ENCODE results near the gene DNAJC30. TPM values are rescaled to one million over a fixed set of nuclear protein-coding genes. Genes with fewer than 3 reads are reported as not detected.
"Not testable (repeated sequence)": the region's sequence is repeated elsewhere in the genome, so short reads cannot be mapped to it uniquely, and the experiment has no call there.

The DNAJC30 gene
- total RNA-seq, 6 experiments from 2014 or later = 5.4 to 8.8 (median 7.0) TPM

DNA sequence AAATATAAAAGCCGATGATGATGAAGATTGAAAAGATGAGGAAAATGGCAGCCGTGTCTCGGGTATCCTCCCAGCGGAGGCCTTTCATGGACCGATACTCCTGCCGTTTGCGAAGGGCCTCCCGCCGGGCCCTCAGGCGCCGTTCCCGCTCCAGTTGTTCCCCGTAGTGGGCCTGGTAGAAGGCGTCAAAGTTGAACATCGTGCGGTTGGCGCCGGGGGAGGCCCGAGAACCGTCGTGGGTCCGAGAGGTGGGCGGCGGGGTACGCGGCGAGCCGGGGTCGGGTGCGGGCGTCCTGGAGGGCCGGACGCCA is 553 bp downstream of the DNAJC30 start:
- no peak for TF ChIP-seq CTCF (IDR thresholded peaks at IDR 0.05)
- TF ChIP-seq POLR2A (IDR thresholded peaks at IDR 0.05) = no peak
- peak overlapping the region; percentile 25 to 73 (median 31) for H3K27ac ChIP-seq
- peaks cover 0 to 6% (median 2%) of the 10 kb centered on the region in 4 donors for H3K36me3 ChIP-seq
- DNase-seq = no peak
- no peaks in the 10 kb centered on the region for H3K27me3 ChIP-seq
- H3K4me3 ChIP-seq = peak overlapping the region; percentile 71 to 99 (median 74)
- intact Hi-C loops (cut with DNase I) = no loop called here
- H3K9me3 ChIP-seq = no peaks in the 10 kb centered on the region
- peaks cover 0 to 29% (median 12%) of the 10 kb centered on the region in 4 donors for H3K4me1 ChIP-seq
- WGBS (ENCODE audit: insufficient coverage, low coverage, low lambda C conversion rate, missing lambda C conversion rate) = 0% methylated on average over 6 of the region's 33 CpGs
- ATAC-seq = peak in 1 of 4 donors; percentile 3

- ATAC-seq (no peak), DNase-seq (no peak)
- 76% methylated on average over 8 of the region's 8 CpGs for WGBS (ENCODE audit: insufficient coverage, low coverage, low lambda C conversion rate, missing lambda C conversion rate)
- no peaks in the 10 kb centered on the region for H3K9me3 ChIP-seq
- H3K4me3 ChIP-seq = no peak overlapping the region
- no peaks in the 10 kb centered on the region for H3K27me3 ChIP-seq
- TF ChIP-seq CTCF (IDR thresholded peaks at IDR 0.05) (no peak), POLR2A (IDR thresholded peaks at IDR 0.05) (no peak)
- H3K4me1 ChIP-seq = peaks cover 0 to 29% (median 12%) of the 10 kb centered on the region in 4 donors
- intact Hi-C loops (cut with DNase I) = no loop called here
- H3K27ac ChIP-seq = no peak overlapping the region
- H3K36me3 ChIP-seq = no peaks in the 10 kb centered on the region
Observed at GRCh38 chr7:73681031-73681430, 2.2 kb downstream of the DNAJC30 start.

- Histone ChIP-seq H3K4me1 (peaks cover 0 to 29% (median 12%) of the 10 kb centered on the region in 4 donors), H3K9me3 (no peaks in the 10 kb centered on the region), H3K4me3 (no peak overlapping the region), H3K36me3 (no peaks in the 10 kb centered on the region), H3K27ac (no peak overlapping the region), H3K27me3 (no peaks in the 10 kb centered on the region)
- WGBS (ENCODE audit: insufficient coverage, low coverage, low lambda C conversion rate, missing lambda C conversion rate) = 87% methylated on average over 3 of the region's 7 CpGs
- ATAC-seq (no peak), DNase-seq (no peak)
- TF ChIP-seq POLR2A (IDR thresholded peaks at IDR 0.05) (no peak), CTCF (IDR thresholded peaks at IDR 0.05) (no peak)
- intact Hi-C loops (cut with DNase I) = no loop called here
Observed at GRCh38 chr7:73680501-73680900, 2.8 kb downstream of the DNAJC30 start.

DNA sequence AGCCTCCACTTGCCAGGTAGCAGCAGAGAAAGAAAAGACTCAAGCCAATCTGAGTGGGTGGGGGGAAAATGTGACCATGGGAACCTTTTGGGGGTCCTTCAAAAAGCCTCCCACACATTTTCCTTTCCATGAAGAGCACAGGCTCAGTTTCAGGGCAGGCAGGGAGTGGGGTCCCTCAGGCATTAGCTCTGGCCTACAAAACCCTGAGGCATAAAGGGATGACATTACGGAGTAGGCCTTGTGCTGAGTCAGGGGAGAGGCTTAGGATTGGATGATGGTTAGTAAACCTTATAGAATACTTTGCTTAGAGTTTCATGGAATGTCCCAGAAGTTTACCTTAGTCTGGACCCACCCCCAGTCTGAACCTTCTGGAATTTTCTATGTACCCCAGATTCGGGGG is 3.5 kb downstream of the DNAJC30 start:
- TF ChIP-seq CTCF (IDR thresholded peaks at IDR 0.05) (no peak), POLR2A (IDR thresholded peaks at IDR 0.05) (no peak)
- intact Hi-C loops (cut with DNase I) = loop anchor here in 1 of 2 donors (10.0 kb wide), 2 partner anchors 45 to 75 kb away; no protein-coding TSS in a partner anchor
- ATAC-seq = no peak
- no peaks in the 10 kb centered on the region for H3K36me3 ChIP-seq
- H3K27ac ChIP-seq = no peak overlapping the region
- no peaks in the 10 kb centered on the region for H3K9me3 ChIP-seq
- H3K4me1 ChIP-seq = peaks cover 0 to 29% (median 12%) of the 10 kb centered on the region in 4 donors
- WGBS (ENCODE audit: insufficient coverage, low coverage, low lambda C conversion rate, missing lambda C conversion rate) = 70% methylated on average over 2 of the region's 2 CpGs
- no peak overlapping the region for H3K4me3 ChIP-seq
- DNase-seq = no peak
- no peaks in the 10 kb centered on the region for H3K27me3 ChIP-seq

GRCh38 chr7:73678862-73679261 is 4.4 kb downstream of the DNAJC30 start:
- Histone ChIP-seq H3K27me3 (no peaks in the 10 kb centered on the region), H3K27ac (no peak overlapping the region), H3K4me1 (peaks cover 0 to 26% (median 12%) of the 10 kb centered on the region in 4 donors), H3K4me3 (no peak overlapping the region), H3K9me3 (no peaks in the 10 kb centered on the region), H3K36me3 (no peaks in the 10 kb centered on the region)
- WGBS (ENCODE audit: insufficient coverage, low coverage, low lambda C conversion rate, missing lambda C conversion rate) = 45% methylated on average over 4 of the region's 6 CpGs
- intact Hi-C loops (cut with DNase I) = loop anchor here in 1 of 2 donors (10.0 kb wide), 2 partner anchors 46 to 74 kb away; no protein-coding TSS in a partner anchor
- DNase-seq (no peak), ATAC-seq (no peak)
- TF ChIP-seq CTCF (IDR thresholded peaks at IDR 0.05) = no peak
- no peak for TF ChIP-seq POLR2A (IDR thresholded peaks at IDR 0.05)

DNA sequence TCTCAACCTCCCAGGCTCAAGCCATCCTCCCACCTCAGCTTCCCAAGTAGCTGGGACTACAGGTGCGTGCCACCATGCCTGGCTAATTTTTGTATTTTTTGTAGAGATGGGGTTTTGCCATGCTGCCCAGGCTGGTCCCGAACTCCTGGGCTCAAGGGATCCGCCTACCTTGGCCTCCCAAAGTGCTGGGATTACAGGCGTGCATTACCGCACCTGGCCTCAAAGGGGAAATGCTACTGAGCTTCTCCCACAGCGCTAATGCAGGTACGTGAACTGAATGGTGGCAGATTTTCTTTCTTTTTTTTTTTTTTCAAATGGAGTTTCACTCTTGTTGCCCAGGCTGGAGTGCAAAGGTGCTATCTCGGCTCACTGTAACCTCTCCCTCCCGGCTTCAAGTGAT is 7.2 kb downstream of the DNAJC30 start:
- not testable (repeated sequence) for H3K27me3 ChIP-seq, DNase-seq, H3K27ac ChIP-seq, H3K4me3 ChIP-seq, H3K9me3 ChIP-seq, ATAC-seq, H3K36me3 ChIP-seq
- peaks cover 0 to 12% (median under 1%) of the 10 kb centered on the region in 4 donors for H3K4me1 ChIP-seq
- 79% methylated on average over 5 of the region's 9 CpGs for WGBS (ENCODE audit: insufficient coverage, low coverage, low lambda C conversion rate, missing lambda C conversion rate)
- intact Hi-C loops (cut with DNase I) = loop anchor here in 1 of 2 donors (10.0 kb wide), 2 partner anchors 49 to 71 kb away; no protein-coding TSS in a partner anchor
